Left cardiac atrium (tissue), 4 donors: Measurements from ENCODE around the gene SVEP1. TPM values are rescaled to one million over a fixed set of nuclear protein-coding genes. Genes with fewer than 3 reads are reported as not detected.
"Not testable (repeated sequence)": the region's sequence is repeated elsewhere in the genome, so short reads cannot be mapped to it uniquely, and the experiment has no call there.

Source experiments
- ATAC-seq, 2 donors: fragments of 200-7000 bp; cut with Tn5 transposase; one replicate each; pipeline ENCODE4 v1.9.1; 2020; ENCODE audit warnings: mild to moderate bottlenecking in 2 of 2, moderate library complexity in 2 of 2
- DNase-seq: peaks from one replicate; pipeline ENCODE4 v3.0.0-alpha.2; 2020
- intact Hi-C, 2 donors: fragments of 100-400 bp; cut with DNase I; formaldehyde crosslinking; loops; one replicate each; pipeline versions ENCODE4 v1.14.1 to v1.15.1; 2022 to 2023
- total RNA-seq, 2 donors: library from RNA; stranded (reverse); fragmentation: NEBNext Ultra II Directional; extraction: Animal tissue kit (Norgen Biotek cat#: 25700); gene quantifications; one replicate each; pipeline ENCODE4 v1.2.1, GENCODE V29; 2021
- donor health status: DM: no; HTN: yes; CAD: no.
- donor health status: DM: no; HTN: yes; CAD: no; lungs with severe emphysema.
- donor health status: DM: yes; HTN: yes; CAD: no.
- donor health status: Dilated cardiomyopathy.

The SVEP1 gene
- total RNA-seq, 2 donors from 2014 or later, result 18.6 to 20.8 TPM

- intact Hi-C loops, result no loop called here
- ATAC-seq, result no peak
Measured at GRCh38 chr9:110410961-110411360, 168.6 kb downstream of the SVEP1 start.

GRCh38 chr9:110408598-110408997 is 170.9 kb downstream of the SVEP1 start:
- intact Hi-C loops, result no loop called here
- ATAC-seq (no peak), DNase-seq (no peak)

More at GRCh38 chr9:110410961-110411360, 168.6 kb downstream of the SVEP1 start:
- DNase-seq, result no peak

- ATAC-seq (no peak), DNase-seq (no peak)
- intact Hi-C loops, result no loop called here
Measured at GRCh38 chr9:110405858-110406443, 173.6 kb downstream of the SVEP1 start.

- DNase-seq (no peak), ATAC-seq (no peak)
- intact Hi-C loops, result no loop called here
Measured at GRCh38 chr9:110404473-110404872, 175.1 kb downstream of the SVEP1 start.

DNA sequence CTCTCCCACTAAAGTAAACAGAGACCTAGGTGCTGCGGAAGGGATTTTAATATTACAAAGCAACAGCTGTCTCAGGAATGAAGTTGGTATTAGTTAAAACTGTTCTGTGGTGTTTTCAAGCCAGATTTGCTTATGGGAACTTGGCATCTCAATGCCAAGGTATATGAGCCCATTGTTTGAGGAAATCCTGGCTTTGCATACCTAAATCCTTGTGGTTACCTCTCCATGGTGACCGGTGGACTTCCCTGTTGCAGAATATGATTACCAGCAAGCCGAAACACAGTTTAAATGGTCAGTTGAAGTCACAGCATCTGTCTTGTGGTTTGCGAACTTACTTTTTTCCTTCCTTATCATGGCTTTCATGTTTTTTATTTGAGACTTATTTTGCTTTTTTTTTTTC is 179.6 kb downstream of the SVEP1 start:
- no peak for ATAC-seq
- intact Hi-C loops, result no loop called here
- no peak for DNase-seq

DNA sequence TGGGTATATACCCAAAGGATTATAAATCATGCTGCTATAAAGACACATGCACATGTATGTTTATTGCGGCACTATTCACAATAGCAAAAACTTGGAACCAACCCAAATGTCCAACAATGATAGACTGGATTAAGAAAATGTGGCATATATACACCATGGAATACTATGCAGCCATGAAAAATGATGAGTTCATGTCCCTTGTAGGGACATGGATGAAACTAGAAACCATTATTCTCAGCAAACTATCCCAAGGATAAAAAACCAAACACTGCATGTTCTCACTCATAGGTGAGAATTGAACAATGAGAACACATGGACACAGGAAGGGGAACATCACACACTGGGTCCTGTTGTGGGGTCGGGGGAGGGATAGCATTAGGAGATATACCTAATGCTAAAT is 180.5 kb downstream of the SVEP1 start:
- DNase-seq, intact Hi-C loops, ATAC-seq: not testable (repeated sequence)

DNA sequence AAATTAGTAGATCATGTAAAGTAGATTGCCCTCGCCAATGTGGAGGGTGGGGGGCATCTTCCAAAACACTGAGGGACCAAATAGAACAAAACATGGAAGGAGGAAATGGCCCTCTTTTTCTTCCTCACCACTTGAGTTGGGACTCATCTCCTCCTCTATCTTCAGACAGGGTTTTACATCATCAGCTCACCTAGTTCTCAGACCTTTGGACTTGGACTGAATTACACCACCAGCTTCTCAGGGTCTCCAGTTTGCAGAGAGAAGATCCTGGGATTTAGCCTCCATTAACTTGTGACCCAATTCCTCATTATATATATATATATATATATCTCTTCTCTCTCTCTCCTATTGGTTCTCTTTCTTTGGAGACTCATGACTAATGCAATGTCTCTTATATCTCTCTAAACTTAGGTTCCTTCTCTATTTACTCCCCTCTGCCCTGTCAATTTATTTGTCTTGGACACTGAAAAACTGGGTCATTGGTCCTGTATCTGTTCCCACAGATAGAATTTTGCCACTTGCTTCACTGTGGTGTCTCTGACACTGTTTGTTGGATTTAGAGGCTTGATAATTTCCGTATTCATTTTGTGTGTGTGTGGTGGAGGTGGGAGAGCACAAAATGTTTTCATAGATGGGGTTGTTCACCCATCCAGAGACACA is 187.6 kb downstream of the SVEP1 start:
- DNase-seq (no peak), ATAC-seq (no peak)
- intact Hi-C loops, result no loop called here

- ATAC-seq (no peak), DNase-seq (no peak)
- intact Hi-C loops, result no loop called here
Measured at GRCh38 chr9:110389148-110389750, 190.3 kb downstream of the SVEP1 start.

DNA sequence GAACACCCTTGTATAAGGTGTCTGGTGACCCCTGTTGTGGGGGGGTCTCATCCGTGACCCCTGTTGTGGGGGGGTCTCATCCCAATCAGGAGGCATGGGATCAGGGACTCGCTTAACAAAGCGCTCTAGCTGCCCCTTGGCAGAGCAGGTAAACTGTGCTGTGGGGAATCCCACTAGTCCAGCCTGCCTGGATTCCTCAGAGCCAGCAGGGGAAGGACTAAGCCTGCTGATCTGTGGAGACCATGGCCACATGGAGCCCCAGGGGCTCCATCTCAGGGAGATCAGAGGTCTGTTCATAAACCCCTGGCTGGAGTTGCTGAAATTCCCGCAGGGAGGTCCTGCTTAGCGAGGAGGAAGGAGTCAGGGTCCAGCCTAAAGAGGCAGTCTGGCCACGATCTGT is 196.1 kb downstream of the SVEP1 start:
- intact Hi-C loops, result no loop called here
- DNase-seq, result no peak
- no peak for ATAC-seq

- intact Hi-C loops, result no loop called here
- no peak for DNase-seq
Measured at GRCh38 chr9:110382731-110383130, 196.8 kb downstream of the SVEP1 start.

DNA sequence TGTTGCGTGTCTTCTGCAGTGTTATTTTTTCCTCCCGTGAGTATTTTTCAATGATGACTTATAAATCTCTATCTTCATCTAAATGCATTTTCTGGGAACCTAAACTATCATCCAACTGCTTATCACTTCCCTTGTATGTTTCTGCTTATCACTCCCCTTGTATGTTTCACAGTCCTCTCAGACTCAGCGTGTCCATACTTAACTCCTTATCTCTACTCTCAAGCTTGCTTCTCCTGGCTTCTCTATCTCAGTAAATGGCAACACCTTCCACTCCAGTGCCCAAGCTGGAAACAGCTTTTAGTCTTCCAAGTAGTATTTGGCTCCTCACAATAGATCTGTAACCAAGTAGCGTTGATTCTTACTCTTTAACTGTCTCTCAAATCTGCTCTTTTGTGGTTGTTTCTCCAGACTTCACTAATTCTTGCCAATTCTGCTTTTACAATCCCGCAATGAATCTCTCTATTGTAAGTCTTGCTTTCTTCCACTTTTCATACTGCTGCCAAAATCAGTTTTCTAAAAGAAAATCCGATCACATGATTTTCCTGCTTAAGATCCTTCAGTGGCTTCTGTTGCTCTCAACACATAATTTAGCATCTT is 208.0 kb downstream of the SVEP1 start:
- no peak for ATAC-seq

More at GRCh38 chr9:110382731-110383130, 196.8 kb downstream of the SVEP1 start:
- ATAC-seq, result no peak

GRCh38 chr9:110370315-110370714 is 209.2 kb downstream of the SVEP1 start:
- no peak for ATAC-seq
- DNase-seq, result no peak
- intact Hi-C loops, result no loop called here

More for the DNA sequence above, 208.0 kb downstream of the SVEP1 start:
- DNase-seq, result no peak
- intact Hi-C loops, result no loop called here

DNA sequence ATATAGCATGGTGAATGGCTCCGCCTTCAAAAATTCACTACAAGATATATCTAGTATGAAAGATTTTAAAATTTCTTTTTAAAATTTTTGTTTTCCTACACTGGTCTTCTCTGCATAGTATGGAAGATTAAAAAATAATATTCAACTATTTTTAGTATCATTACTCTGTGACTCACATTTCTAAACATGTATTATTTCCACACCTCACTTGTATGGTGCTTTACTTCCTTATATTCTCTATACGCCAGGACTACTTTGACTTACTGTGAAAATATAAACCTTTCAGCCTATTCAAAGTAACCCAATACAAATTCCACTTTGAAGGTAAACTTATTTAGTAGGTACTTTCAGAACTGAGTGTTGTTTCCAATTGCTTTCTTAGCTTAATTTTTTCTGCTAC is 215.1 kb downstream of the SVEP1 start:
- DNase-seq (no peak), ATAC-seq (no peak)
- intact Hi-C loops, result no loop called here

DNA sequence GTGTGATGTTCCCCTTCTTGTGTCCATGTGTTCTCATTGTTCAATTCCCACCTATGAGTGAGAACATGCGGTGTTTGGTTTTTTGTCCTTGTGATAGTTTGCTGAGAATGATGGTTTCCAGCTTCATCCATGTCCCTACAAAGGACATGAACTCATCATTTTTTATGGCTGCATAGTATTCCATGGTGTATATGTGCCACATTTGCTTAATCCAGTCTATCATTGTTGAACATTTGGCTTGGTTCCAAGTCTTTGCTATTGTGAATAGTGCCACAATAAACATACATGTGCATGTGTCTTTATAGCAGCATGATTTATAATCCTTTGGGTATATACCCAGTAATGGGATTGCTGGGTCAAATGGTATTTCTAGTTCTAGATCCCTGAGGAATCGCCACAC is 220.5 kb downstream of the SVEP1 start:
- intact Hi-C loops, DNase-seq, ATAC-seq: not testable (repeated sequence)

DNA sequence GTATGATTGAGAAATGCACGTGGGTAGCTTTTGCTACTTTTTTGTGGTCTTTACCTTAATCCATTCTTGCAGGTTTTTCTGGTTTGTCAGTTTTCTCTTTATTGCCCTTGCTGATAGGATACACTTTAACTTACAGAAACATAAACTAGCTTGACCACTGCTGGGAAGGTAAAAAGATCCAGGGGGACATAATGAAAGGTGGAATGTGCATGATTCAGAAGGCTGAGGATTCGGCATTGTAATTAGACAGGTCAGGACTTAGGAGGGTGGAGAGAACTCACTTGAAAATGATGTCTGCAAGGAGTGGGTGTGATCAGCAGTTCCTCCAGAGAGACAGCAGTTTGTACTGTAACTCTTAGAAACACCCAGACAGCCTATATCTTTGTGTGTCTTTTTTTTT is 222.0 kb downstream of the SVEP1 start:
- ATAC-seq, result no peak
- intact Hi-C loops, result no loop called here
- no peak for DNase-seq

DNA sequence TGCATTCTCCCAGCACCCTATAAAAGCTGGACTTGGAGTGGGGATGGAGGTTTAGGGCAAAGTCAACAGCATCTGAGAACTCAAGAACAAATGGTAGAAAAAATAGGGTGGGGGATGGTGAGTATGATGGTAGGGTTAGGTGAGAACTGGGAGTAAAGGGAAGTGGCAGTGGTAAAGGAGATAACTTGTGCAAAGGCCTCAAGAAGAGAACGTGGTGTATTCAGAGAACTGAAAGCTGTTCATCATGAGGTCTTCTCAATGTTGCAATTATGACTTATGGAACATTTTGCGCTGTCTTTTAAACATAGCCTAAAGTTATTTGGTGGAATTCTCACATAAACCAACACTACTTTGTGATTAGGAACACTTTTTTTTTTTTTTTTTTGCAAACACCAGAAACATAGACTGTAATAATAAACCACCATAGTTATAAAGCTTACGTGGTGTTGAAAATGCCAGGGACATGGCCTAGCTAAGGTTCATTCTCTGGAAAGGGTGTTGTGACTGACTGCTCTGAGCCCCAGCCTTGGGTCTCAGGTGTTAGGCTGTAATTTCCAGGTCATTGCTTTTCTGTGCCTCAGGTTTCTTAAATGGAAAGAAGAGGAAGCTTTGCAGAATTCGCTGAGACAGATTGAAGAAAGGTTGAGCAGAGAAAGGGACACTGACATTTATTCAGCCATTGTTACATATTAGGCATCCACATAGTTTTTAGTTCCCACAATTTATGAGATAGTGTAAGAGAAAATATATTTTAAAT is 222.7 kb downstream of the SVEP1 start:
- ATAC-seq (no peak), DNase-seq (no peak)
- intact Hi-C loops, result no loop called here

- no peak for DNase-seq
- ATAC-seq, result no peak
- intact Hi-C loops, result no loop called here
Measured at GRCh38 chr9:110355911-110356310, 223.6 kb downstream of the SVEP1 start.

DNA sequence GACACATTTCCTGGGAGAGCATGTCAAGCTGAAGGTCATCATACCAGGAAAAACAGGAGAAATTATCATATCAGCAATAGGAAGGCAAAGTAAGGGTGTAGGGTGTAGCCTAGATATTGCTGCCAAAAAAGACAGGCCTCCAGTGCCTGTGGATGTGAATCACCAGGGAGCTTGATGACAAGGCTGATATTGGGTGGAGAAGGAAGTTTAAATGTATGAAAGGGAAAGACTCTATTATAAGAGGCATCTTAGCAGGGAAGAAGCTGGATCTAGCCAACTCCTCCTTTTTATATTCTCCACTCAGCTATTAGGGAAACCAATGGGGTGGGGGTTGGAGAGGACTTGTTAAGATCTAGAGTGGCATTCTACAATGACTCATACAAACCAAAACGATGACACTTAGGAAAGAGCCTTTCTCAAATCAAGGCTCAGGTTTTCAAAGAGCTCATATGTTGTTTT is 228.5 kb downstream of the SVEP1 start:
- intact Hi-C loops, result no loop called here
- ATAC-seq (peak in 1 of 2 donors; percentile 98), DNase-seq (peak; percentile 23)

DNA sequence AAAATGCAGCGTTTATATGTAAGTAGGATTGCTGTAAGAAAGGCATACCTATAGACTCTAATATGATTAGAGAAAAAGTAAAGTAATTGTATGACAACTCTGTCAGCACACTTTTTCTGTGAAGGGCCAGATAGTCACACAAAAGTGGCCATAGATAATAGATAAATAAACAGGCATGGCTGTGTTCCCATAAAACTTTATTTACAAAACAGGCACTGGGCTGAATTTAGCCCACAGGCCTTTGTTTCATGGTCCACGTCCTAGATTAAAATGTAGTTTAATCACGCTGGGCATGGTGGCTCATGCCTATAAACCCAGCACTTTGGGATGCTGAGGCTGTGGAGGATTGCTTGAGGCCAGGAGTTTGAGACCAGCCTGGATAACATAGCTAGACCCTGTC is 233.2 kb downstream of the SVEP1 start:
- no peak for DNase-seq
- intact Hi-C loops, result no loop called here
- ATAC-seq, result no peak

DNA sequence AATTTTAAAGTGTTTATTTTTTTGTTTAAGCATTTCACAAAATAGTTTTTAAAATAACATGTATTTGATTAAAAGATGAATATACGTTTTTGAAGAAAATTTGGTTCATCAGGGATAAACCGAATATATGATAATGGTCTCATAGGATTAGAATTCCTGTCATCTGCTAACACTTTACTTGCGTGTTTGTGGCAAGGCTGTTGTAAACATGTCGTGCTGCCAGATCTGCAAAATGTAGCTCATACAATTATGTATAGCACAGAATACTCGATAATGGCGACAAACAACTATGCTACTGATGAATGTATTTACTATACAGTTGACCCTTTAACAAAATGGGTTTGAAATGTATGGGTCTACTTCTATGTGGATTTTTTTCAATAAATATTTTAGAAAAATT is 234.7 kb downstream of the SVEP1 start:
- no peak for ATAC-seq
- no peak for DNase-seq
- intact Hi-C loops, result no loop called here
